Right kidney (tissue), 9 donors: ENCODE measurements around the gene FES.
"Not testable (repeated sequence)": the region's sequence is repeated elsewhere in the genome, so short reads cannot be mapped to it uniquely, and the experiment has no call there.

Source experiments
- DNase-seq: peaks from one replicate; pipeline ENCODE4 v3.0.0-alpha.2; 2016
- long read RNA-seq, 8 donors: transcript quantifications; one replicate each; lab custom pipeline, GENCODE V29; 2026

The FES gene
- long read RNA-seq, donor 1, partial matches to known transcripts: 0 of 1 reads
- long read RNA-seq, donor 1, other reads (novel, unspliced or antisense): 0 of 1 reads
- long read RNA-seq, donor 2, partial matches to known transcripts: 0 of 2 reads
- long read RNA-seq, donor 2, other reads (novel, unspliced or antisense): 0 of 2 reads
- long read RNA-seq, donor 3: 0 reads
- long read RNA-seq, donor 4, partial matches to known transcripts: 0 of 1 reads
- long read RNA-seq, donor 4, other reads (novel, unspliced or antisense): 0 of 1 reads
- long read RNA-seq, donor 5: 0 reads
- long read RNA-seq, donor 6, partial matches to known transcripts: 0 of 1 reads
- long read RNA-seq, donor 6, other reads (novel, unspliced or antisense): 0 of 1 reads
- long read RNA-seq, donor 7: 0 reads
- long read RNA-seq, donor 8, partial matches to known transcripts: 0 of 1 reads
- long read RNA-seq, donor 8, other reads (novel, unspliced or antisense): 0 of 1 reads

DNA sequence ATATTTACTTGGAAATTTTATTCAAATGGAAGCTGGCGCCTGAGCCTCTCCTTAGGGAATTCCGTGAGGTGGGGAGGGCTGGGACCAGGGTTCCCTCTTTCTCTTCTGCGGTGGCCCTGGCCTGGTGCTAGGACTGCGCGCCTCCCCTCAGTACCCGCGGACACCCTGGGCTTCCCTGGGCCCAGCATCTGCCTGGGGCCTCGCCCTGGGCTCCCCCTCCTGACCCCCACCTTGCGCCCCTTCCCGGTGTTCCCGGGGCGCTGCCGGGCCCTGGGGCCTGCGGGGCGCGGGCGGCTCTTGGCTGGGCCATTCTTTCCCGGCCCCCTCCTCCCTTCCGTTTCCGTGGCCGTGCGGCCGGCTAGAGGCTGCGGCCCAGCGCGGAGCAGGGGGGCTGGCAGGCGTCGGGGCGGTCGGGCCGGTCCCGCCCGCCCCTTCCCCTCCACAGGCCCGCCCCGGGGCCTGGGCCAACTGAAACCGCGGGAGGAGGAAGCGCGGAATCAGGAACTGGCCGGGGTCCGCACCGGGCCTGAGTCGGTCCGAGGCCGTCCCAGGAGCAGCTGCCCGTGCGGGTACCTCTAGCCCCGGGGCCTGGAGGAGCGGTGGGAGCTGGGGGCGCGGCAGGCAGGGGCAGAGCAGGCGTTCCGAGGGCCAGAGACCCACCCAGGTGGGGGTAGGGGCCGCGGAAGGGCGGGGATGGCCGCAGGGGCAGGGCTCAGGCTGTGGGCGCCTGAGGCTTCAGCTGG is at the start of gene FES:
TSS of gene FES (plus strand) at position 529 of the 743 bp plus-strand sequence. CDS start 542 bp downstream, outside the sequence.
- DNase-seq: peak; percentile 74

DNA sequence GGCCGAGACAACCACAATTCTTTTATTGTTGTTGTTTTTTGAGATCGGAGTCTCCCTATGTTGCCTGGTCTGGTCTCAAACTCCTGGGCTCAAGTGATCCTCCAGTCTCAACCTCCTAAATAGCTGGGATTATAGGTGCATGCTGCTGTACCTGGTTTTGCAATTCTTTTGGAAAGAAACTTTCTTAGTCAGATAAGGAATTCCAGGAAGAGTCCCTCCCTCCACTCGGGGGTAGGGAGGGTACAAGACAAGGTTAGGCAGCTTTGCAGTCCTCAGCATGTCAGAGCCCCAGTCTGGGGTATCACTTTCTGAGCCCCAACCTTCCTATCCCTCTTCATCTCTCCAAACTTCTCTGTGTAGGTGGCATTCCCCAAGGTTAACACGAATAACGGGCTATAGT is 49.7 kb upstream of the FES start:
- DNase-seq: no peak

DNA sequence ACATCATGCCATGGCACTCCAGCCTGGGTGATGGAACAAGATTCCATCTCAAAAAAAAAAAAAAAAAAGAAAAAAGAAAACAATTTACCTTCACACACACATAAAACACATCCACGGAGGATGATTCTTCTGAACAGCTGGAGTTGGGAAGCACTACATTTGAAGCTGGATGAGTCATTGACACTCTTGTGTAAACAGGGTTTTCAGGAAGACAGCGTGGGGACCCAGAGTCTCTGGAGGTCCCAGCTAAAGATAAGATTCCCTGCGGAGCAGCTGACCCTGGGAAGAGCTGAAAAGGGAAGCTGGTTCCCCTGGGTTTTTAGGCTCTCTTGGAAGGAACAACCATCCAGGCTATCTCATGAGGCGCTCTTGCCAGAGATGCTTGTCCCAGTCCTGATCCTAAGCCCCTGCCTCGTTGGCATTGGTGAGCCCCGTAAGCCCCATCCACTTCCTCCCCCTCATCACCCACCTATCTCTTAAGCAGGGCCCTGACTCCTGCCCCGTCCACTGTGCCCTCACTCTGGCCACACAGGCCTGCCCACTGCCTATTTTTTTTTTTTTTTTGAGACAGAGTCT is 47.9 kb upstream of the FES start:
- DNase-seq: no peak

- DNase-seq: no peak
Observed at GRCh38 chr15:90837094-90837493, 47.2 kb upstream of the FES start.

- no peak for DNase-seq
Observed at GRCh38 chr15:90838139-90838538, 46.2 kb upstream of the FES start.

- no peak for DNase-seq
Observed at GRCh38 chr15:90838544-90838943, 45.8 kb upstream of the FES start.

- peak; percentile 43 for DNase-seq
Observed at GRCh38 chr15:90839187-90840071, 44.9 kb upstream of the FES start.

DNA sequence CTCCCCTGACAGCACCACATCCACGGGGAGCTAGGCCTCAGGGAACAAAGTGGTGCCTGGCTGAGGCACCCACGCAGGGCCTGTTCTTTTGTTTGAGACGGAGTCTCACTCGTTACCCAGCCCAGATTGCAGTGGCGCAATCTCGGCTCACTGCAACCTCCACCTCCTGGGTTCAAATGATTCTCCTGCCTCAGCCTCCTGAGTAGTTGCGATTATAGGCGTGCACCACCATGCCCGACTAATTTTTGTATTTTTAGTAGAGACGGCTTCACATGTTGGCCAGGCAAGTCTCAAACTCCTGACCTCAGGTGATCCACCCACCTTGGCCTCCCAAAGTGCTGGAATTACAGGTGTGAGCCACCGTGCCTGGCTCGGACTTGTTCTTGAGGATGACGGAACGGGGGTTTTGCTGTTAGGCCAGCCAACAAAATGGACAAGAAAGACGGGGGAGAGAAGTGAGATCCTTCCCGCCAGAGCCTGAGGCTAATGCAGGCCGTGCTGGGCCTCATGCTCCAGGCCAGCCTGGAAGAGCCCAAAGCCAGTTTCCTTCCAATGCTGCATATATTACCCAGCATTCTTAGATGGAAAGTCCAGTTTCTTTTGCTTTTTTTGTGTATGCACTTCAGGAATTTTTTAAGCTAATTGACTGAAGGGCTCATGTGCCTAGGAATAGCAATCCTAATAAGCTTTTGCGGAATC is 44.0 kb upstream of the FES start:
- DNase-seq: no peak

GRCh38 chr15:90840954-90841353 is 43.4 kb upstream of the FES start:
- no peak for DNase-seq

- no peak for DNase-seq
Observed at GRCh38 chr15:90844696-90845095, 39.6 kb upstream of the FES start.

DNA sequence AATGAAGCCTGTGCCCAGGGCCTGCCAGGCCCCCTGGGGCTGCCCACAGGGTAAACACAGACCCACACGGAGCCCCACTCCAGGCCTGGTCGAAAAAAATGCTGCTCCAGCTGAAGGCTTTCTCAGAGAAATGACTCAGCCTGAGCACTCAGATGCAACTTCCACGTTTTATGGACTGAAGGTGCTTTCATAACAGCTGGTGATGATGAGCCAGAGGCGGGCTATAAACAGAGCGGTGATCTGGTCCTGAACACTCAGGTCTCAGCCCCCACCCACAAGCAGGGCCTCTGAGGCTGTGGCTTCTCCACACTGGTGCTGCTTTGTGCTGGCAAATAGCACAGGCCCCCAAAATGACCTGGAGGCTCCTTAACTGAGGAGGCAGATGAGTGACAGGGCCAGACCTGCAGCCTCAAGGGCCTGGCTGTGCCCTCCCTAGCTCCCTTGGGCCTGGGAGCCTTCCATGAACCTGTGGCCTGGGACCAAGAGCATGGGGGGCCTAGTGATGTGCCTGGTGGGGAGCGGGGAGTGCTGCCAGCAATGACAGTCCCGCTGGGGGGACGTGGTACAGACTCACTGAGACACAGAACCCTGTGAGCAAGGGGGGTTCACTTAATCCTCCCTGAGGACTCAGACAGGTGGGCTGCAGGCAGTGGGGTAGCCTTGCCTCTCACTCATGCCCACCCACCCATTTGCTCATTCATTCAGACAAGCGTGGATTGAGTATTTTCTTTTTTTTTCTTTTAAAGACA is 38.9 kb upstream of the FES start:
- DNase-seq: no peak

- DNase-seq: not testable (repeated sequence)
Observed at GRCh38 chr15:90849424-90849823, 34.9 kb upstream of the FES start.

- DNase-seq: no peak
Observed at GRCh38 chr15:90851114-90851513, 33.2 kb upstream of the FES start.

- no peak for DNase-seq
Observed at GRCh38 chr15:90851940-90852339, 32.4 kb upstream of the FES start.

GRCh38 chr15:90855139-90855538 is 29.2 kb upstream of the FES start:
- no peak for DNase-seq

GRCh38 chr15:90857337-90857736 is 27.0 kb upstream of the FES start:
- DNase-seq: no peak

DNA sequence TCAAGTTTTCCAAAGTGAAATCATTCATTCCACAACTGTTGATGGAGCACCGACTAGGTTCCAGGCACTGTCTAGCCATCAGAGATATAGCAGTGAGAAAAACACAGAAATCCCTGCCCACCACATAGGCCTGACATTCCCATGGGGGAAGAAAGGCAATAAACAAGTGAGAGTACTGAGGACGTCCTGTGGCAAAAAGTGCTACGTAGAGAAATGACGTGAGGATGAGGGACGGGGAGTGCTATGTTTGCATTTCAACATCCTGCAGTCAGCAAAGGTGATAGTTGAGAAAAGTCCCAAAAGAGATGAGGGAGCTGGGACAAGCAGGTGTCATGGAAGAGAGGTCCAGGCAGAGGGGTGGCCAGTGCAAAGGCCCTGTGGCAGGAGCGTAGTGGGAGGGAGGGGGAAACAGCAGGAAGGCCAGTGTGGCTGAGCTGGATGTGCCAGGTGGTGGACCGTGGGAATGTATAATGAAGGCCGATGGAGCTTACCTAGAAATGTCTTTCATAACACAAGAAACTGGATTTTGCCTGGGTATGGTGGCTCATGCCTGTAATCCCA is 26.3 kb upstream of the FES start:
- DNase-seq: no peak

DNA sequence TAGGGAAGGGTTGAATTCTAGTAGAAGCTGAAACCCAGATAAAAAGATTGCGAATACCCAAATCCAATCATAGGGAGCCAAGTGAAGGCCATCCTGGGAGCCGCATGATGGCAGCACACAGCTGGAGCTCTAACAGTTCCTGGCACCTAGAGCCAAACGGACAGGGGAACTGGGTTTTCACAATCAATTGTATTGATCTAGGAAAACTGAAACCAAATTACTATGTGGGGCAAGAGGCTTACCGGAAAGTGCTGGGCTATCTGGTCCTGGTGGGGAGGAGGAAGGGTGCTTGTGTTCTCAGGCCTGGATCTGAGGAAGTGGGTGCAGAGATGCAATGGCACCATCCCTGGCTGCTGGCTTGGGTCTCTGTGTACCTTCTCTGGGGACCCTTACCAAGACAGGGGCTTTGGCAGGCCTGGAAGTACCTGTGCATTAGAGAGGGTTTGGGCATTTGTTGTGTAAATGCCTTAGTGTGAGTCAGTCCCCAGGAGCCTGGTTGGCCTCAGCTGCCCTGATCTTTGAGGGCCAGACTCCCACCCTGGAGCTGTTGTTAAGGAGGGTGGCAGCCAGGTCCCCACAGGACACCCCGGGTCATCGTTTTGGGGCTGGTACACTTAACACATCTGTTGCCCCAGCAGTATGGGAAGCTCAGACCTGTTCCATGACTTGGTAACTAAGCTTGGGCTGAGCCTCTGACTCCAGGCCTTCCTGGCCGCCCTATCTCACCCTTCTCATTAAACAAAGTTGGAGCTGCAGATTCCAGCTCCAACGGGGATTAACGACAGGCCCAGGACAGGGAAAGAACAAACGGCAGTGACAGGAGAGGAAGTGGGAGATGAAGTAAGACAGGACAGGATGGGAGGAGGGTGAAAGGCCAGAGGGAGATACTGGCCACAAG is 24.8 kb upstream of the FES start:
- no peak for DNase-seq

DNA sequence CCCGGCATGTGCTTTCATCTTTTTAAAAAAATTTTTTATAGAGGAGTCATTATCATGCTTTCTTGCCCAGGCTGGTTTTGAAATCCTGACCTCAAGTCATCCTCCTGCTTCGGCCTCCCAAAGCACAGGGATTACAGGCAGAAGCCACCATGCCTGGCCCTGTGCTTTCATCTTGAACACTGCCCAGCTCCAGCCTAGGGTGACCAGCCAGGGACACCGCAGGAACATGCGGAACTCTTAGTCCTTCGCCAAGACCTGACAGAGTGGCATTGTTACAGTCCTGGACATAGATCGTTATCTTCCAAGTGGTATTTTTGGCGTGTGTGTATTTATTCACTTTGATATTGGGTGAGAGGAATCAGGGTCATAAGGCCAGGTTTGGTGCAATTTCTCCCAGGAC is 23.9 kb upstream of the FES start:
- no peak for DNase-seq
